Mesothelial cell of epicardium (in vitro differentiated cells): ENCODE measurements around the gene METTL1. TPM values are rescaled to one million over a fixed set of nuclear protein-coding genes. Genes with fewer than 3 reads are reported as not detected.

Experiments
- DNase-seq, 2 experiments: peaks; one replicate each; pipeline ENCODE4 v3.0.0; 2021; ENCODE audit warnings: low spot score in 2 of 2; ENCODE audit not compliant: unreplicated experiment in 2 of 2
- H3K27ac Mint-ChIP-seq: 2 replicates; pipeline ENCODE4 v1.8.0; 2021; ENCODE audit warnings: mixed read lengths
- H3K27me3 Mint-ChIP-seq: 2 replicates; pipeline ENCODE4 v1.8.0; 2021; ENCODE audit warnings: low read depth, mixed read lengths
- H3K36me3 Mint-ChIP-seq: 2 replicates; pipeline ENCODE4 v1.8.0; 2021; ENCODE audit warnings: mixed read lengths
- H3K4me1 Mint-ChIP-seq: 2 replicates; pipeline ENCODE4 v1.8.0; 2021; ENCODE audit warnings: mixed read lengths
- H3K4me3 Mint-ChIP-seq: 2 replicates; pipeline ENCODE4 v1.8.0; 2021; ENCODE audit warnings: mild to moderate bottlenecking, moderate library complexity, mixed read lengths
- H3K9me3 Mint-ChIP-seq: 2 replicates; pipeline ENCODE4 v1.8.0; 2021; ENCODE audit warnings: mixed read lengths
- CTCF ChIP-seq: fragments of 200-600 bp; sonication (generic); IDR thresholded peaks from one replicate; pipeline ENCODE4 v1.5.0; 2021; ENCODE audit warnings: antibody characterized with exemption; ENCODE audit not compliant: unreplicated experiment
- total RNA-seq: library from RNA; stranded (reverse); gene quantifications from 3 replicates; pipeline ENCODE4 v1.2.1, GENCODE V29; 2021

The METTL1 gene
- total RNA-seq, 1 donor from 2014 or later: 32.3 TPM

GRCh38 chr12:57734591-57734990, 37.3 kb downstream of the METTL1 start:
- no peak overlapping the region for H3K27ac Mint-ChIP-seq

GRCh38 chr12:57733928-57734327, 38.0 kb downstream of the METTL1 start:
- Mint-ChIP-seq H3K4me3 (no peak overlapping the region), H3K27ac (no peak overlapping the region), H3K4me1 (peaks cover 11% of the 10 kb centered on the region), H3K36me3 (no peaks in the 10 kb centered on the region), H3K9me3 (no peaks in the 10 kb centered on the region), H3K27me3 (peaks cover 89% of the 10 kb centered on the region)
- TF ChIP-seq CTCF: no peak
- DNase-seq: no peak

More at GRCh38 chr12:57734591-57734990, 37.3 kb downstream of the METTL1 start:
- no peaks in the 10 kb centered on the region for H3K9me3 Mint-ChIP-seq
- H3K36me3 Mint-ChIP-seq: no peaks in the 10 kb centered on the region
- H3K27me3 Mint-ChIP-seq: peaks cover 89% of the 10 kb centered on the region
- peaks cover 15% of the 10 kb centered on the region for H3K4me1 Mint-ChIP-seq
- H3K4me3 Mint-ChIP-seq: no peak overlapping the region
- TF ChIP-seq CTCF: no peak
- no peak for DNase-seq

GRCh38 chr12:57732726-57733593, 38.9 kb downstream of the METTL1 start:
- no peak for TF ChIP-seq CTCF
- Mint-ChIP-seq H3K27ac (no peak overlapping the region), H3K4me1 (peaks cover 10% of the 10 kb centered on the region), H3K27me3 (peaks cover 93% of the 10 kb centered on the region), H3K4me3 (no peak overlapping the region), H3K36me3 (no peaks in the 10 kb centered on the region), H3K9me3 (no peaks in the 10 kb centered on the region)
- no peak for DNase-seq

GRCh38 chr12:57732270-57732669, 39.6 kb downstream of the METTL1 start:
- H3K27ac Mint-ChIP-seq: no peak overlapping the region

GRCh38 chr12:57731411-57732080, 40.4 kb downstream of the METTL1 start:
- Mint-ChIP-seq H3K27me3 (peaks cover 99% of the 10 kb centered on the region), H3K4me3 (no peak overlapping the region), H3K27ac (no peak overlapping the region), H3K4me1 (peaks cover 4% of the 10 kb centered on the region), H3K36me3 (no peaks in the 10 kb centered on the region), H3K9me3 (no peaks in the 10 kb centered on the region)
- no peak for TF ChIP-seq CTCF
- no peak for DNase-seq

More at GRCh38 chr12:57732270-57732669, 39.6 kb downstream of the METTL1 start:
- DNase-seq: no peak
- Mint-ChIP-seq H3K27me3 (peaks cover 100% of the 10 kb centered on the region), H3K9me3 (no peaks in the 10 kb centered on the region), H3K4me3 (no peak overlapping the region), H3K36me3 (no peaks in the 10 kb centered on the region), H3K4me1 (peaks cover 10% of the 10 kb centered on the region)
- TF ChIP-seq CTCF: no peak
